HEK293 (cell line): Measurements from ENCODE around the gene ANO9.

Experiments
- CTCF ChIA-PET: fragments of 350-600 bp; formaldehyde crosslinking; extraction: SDS; loops from one replicate; lab custom pipeline; 2021; ENCODE audit warnings: antibody characterized with exemption; lab: Yijun Ruan, JAX
- POLR2A ChIA-PET: fragments of 300-600 bp; formaldehyde crosslinking; extraction: SDS; loops from one replicate; lab custom pipeline; 2020; ENCODE audit warnings: antibody characterized with exemption, inconsistent platforms; lab: Yijun Ruan, JAX
- H3K27ac ChIP-seq: fragments of 200-500 bp; sonication (Bioruptor generic); 2 replicates; pipeline ENCODE4 v1.5.1; 2014; ENCODE audit warnings: low read depth, low read length, control low read depth, inconsistent platforms; ENCODE audit errors: extremely low read depth
- H3K36me3 ChIP-seq, 2 experiments: fragments of 200-500 bp in 1 of 2; sonication (Bioruptor generic) in 1 of 2; 1 replicate in 1 of 2; 2 replicates in 1 of 2; pipeline ENCODE4 v1.5.1; 2014 to 2017; ENCODE audit warnings: inconsistent platforms in 2 of 2, low read length in 2 of 2; ENCODE audit not compliant: control insufficient read depth in 2 of 2, insufficient read depth in 1 of 2
- H3K4me1 ChIP-seq: fragments of 200-500 bp; sonication (Bioruptor generic); 2 replicates; pipeline ENCODE4 v1.5.1; 2014; ENCODE audit warnings: mild to moderate bottlenecking, low read length, inconsistent platforms; ENCODE audit not compliant: control insufficient read depth, insufficient read depth
- H3K4me3 ChIP-seq: 2 replicates; pipeline ENCODE4 v1.5.1; 2011; ENCODE audit warnings: low read depth, mild to moderate bottlenecking, control low read depth, low read length, moderate library complexity
- H3K9me3 ChIP-seq: fragments of 200-500 bp; sonication (Bioruptor generic); 2 replicates; pipeline ENCODE4 v1.5.1; 2014; ENCODE audit warnings: low read depth, low read length, inconsistent platforms; ENCODE audit not compliant: control insufficient read depth, insufficient read depth
- EGR2 ChIP-seq: fragments of 450-650 bp; formaldehyde crosslinking; IDR thresholded peaks from 2 replicates; pipeline ENCODE4 v1.5.1; 2016; ENCODE audit warnings: low read depth, missing biosample characterization, missing genetic modification characterization
- MZF1 ChIP-seq: fragments of 450-650 bp; formaldehyde crosslinking; IDR thresholded peaks from 2 replicates; pipeline ENCODE4 v1.5.1; 2017; ENCODE audit warnings: missing biosample characterization, missing genetic modification characterization, borderline replicate concordance
- REPIN1 ChIP-seq: fragments of 450-650 bp; formaldehyde crosslinking; IDR thresholded peaks from 2 replicates; pipeline ENCODE4 v1.5.1; 2017; ENCODE audit warnings: missing biosample characterization, missing genetic modification characterization, low read depth
- TCF7L2 ChIP-seq: IDR thresholded peaks from 2 replicates; pipeline ENCODE4 v1.6.1; 2011; ENCODE audit warnings: low read depth, mild to moderate bottlenecking, inconsistent platforms, low read length, moderate library complexity, borderline replicate concordance
- ZEB2 ChIP-seq: fragments of 450-650 bp; formaldehyde crosslinking; IDR thresholded peaks from 2 replicates; pipeline ENCODE4 v1.5.1; 2016; ENCODE audit warnings: missing biosample characterization, missing genetic modification characterization
- ZFHX2 ChIP-seq: fragments of 450-650 bp; formaldehyde crosslinking; conservative IDR thresholded peaks from 2 replicates; pipeline ENCODE4 v1.5.1; 2016; ENCODE audit warnings: missing biosample characterization, missing genetic modification characterization
- ZIC2 ChIP-seq: fragments of 450-650 bp; formaldehyde crosslinking; IDR thresholded peaks from 2 replicates; pipeline ENCODE4 v1.5.1; 2016; ENCODE audit warnings: missing biosample characterization, missing genetic modification characterization
- ZNF138 ChIP-seq: fragments of 450-650 bp; formaldehyde crosslinking; IDR thresholded peaks from 2 replicates; pipeline ENCODE4 v1.5.1; 2016; ENCODE audit warnings: missing biosample characterization, missing genetic modification characterization, borderline replicate concordance
- ZNF211 ChIP-seq: fragments of 450-650 bp; formaldehyde crosslinking; IDR thresholded peaks from 2 replicates; pipeline ENCODE4 v1.5.1; 2016; ENCODE audit warnings: low read depth, missing biosample characterization, missing genetic modification characterization
- ZNF239 ChIP-seq: fragments of 450-650 bp; formaldehyde crosslinking; IDR thresholded peaks from 2 replicates; pipeline ENCODE4 v1.5.1; 2016; ENCODE audit warnings: missing biosample characterization, missing genetic modification characterization
- ZNF335 ChIP-seq: fragments of 450-650 bp; formaldehyde crosslinking; conservative IDR thresholded peaks from 2 replicates; pipeline ENCODE4 v1.5.1; 2016; ENCODE audit warnings: missing biosample characterization, missing genetic modification characterization
- ZNF391 ChIP-seq: fragments of 450-650 bp; formaldehyde crosslinking; IDR thresholded peaks from 2 replicates; pipeline ENCODE4 v1.5.1; 2016; ENCODE audit warnings: low read depth, missing biosample characterization, missing genetic modification characterization, borderline replicate concordance
- ZNF530 ChIP-seq: fragments of 450-650 bp; formaldehyde crosslinking; IDR thresholded peaks from 2 replicates; pipeline ENCODE4 v1.5.1; 2016; ENCODE audit warnings: low read depth, missing biosample characterization, missing genetic modification characterization
- ZNF585B ChIP-seq: fragments of 450-650 bp; formaldehyde crosslinking; IDR thresholded peaks from 2 replicates; pipeline ENCODE4 v1.5.1; 2016; ENCODE audit warnings: missing biosample characterization, missing genetic modification characterization
- ZNF654 ChIP-seq: fragments of 450-650 bp; formaldehyde crosslinking; IDR thresholded peaks from 2 replicates; pipeline ENCODE4 v1.5.1; 2016; ENCODE audit warnings: low read depth, missing biosample characterization, missing genetic modification characterization
- ZNF76 ChIP-seq: fragments of 450-650 bp; formaldehyde crosslinking; IDR thresholded peaks from 2 replicates; pipeline ENCODE4; 2016; ENCODE audit warnings: low read depth, missing biosample characterization, missing genetic modification characterization, borderline replicate concordance
- ZNF785 ChIP-seq: fragments of 450-650 bp; formaldehyde crosslinking; IDR thresholded peaks from 2 replicates; pipeline ENCODE4 v1.5.1; 2016; ENCODE audit warnings: missing biosample characterization, missing genetic modification characterization
- TF ChIP-seq, protein P1 (sequence below): fragments of 450-650 bp; formaldehyde crosslinking; IDR thresholded peaks from 2 replicates; pipeline ENCODE4 v1.5.1; 2016; ENCODE audit warnings: missing biosample characterization, missing genetic modification characterization
- TF ChIP-seq, protein P2 (sequence below): fragments of 450-650 bp; formaldehyde crosslinking; IDR thresholded peaks from 2 replicates; pipeline ENCODE4 v1.5.1; 2017; ENCODE audit warnings: missing biosample characterization, missing genetic modification characterization
- TF ChIP-seq, protein P3 (sequence below): fragments of 450-650 bp; formaldehyde crosslinking; IDR thresholded peaks from 2 replicates; pipeline ENCODE4 v1.5.1; 2016; ENCODE audit warnings: missing biosample characterization, missing genetic modification characterization
- TF ChIP-seq, protein P4 (sequence below): fragments of 450-650 bp; formaldehyde crosslinking; IDR thresholded peaks from 2 replicates; pipeline ENCODE4 v1.5.1; 2016; ENCODE audit warnings: missing biosample characterization, missing genetic modification characterization, borderline replicate concordance

Gene ANO9

DNA sequence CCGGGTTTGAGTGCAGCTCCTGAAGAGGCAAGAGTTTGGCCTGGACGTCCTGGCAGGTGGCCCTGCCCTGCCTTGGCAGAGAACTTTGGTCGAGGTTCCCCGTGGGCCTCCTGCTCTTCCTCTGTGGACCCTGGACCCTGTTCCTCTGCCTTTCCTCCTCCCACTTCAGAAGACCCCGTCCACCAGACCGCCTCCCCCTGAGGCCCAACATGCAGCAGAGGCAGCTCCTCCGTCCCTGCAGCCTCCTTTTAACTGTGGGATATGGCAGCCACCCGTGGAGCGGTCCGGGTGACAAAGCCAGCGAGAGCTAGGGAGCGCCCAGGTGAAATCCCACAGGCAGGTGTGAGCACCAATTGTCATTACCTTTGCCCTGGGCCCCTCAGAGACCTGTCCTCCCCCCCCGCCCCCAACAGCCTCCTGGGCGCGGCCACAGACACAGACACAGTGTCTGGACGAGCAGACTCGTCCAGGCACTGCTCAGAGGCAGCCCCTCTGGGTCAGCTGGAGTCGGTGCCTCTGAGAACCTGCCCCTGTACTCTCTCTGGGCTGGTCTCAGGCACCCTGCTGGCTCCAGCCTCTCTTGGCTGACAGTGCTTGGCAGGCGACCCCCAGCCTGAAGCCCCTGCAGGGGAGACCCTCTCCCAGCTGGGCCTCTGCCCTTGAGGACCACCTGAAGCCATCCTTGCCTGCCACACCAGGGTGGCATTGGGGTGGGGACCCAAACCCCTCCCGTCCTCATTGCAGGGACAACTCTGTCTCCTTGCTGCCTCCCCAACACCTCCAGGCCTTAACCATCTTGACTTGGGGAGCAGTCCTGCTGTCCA, 4.2 kb upstream of the ANO9 start:
- TF ChIP-seq ZIC2 (tag by site-specific recombination), result peak; percentile 45; the same call in 1 of the 2 replicates
- TF ChIP-seq ZNF76, result no peak
- TF ChIP-seq, protein P1, sequence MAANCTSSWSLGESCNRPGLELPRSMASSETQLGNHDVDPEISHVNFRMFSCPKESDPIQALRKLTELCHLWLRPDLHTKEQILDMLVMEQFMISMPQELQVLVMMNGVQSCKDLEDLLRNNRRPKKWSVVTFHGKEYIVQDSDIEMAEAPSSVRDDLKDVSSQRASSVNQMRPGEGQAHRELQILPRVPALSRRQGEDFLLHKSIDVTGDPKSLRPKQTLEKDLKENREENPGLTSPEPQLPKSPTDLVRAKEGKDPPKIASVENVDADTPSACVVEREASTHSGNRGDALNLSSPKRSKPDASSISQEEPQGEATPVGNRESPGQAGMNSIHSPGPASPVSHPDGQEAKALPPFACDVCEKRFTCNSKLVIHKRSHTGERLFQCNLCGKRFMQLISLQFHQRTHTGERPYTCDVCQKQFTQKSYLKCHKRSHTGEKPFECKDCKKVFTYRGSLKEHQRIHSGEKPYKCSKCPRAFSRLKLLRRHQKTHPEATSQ (tag by site-specific recombination), result no peak
- TF ChIP-seq TCF7L2, result no peak
- TF ChIP-seq, protein P2, sequence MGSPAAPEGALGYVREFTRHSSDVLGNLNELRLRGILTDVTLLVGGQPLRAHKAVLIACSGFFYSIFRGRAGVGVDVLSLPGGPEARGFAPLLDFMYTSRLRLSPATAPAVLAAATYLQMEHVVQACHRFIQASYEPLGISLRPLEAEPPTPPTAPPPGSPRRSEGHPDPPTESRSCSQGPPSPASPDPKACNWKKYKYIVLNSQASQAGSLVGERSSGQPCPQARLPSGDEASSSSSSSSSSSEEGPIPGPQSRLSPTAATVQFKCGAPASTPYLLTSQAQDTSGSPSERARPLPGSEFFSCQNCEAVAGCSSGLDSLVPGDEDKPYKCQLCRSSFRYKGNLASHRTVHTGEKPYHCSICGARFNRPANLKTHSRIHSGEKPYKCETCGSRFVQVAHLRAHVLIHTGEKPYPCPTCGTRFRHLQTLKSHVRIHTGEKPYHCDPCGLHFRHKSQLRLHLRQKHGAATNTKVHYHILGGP, result no peak
- TF ChIP-seq ZNF335 (tag by site-specific recombination), result 0 out of 2 replicates have a peak, but pooled peaks have one; percentile 12
- no peak for TF ChIP-seq ZNF785
- Histone ChIP-seq H3K4me1 (no peaks in the 10 kb centered on the region), H3K27ac (no peak overlapping the region), H3K9me3 (no peaks in the 10 kb centered on the region), H3K36me3 (no peaks in the 10 kb centered on the region), H3K4me3 (no peak overlapping the region)
- POLR2A ChIA-PET, result no interaction called here
- CTCF ChIA-PET, result interaction anchor here (0.5 to 0.9 kb wide), 3 partner anchors 58 to 196 kb away, joined by 3 read pairs; no protein-coding TSS in a partner anchor

DNA sequence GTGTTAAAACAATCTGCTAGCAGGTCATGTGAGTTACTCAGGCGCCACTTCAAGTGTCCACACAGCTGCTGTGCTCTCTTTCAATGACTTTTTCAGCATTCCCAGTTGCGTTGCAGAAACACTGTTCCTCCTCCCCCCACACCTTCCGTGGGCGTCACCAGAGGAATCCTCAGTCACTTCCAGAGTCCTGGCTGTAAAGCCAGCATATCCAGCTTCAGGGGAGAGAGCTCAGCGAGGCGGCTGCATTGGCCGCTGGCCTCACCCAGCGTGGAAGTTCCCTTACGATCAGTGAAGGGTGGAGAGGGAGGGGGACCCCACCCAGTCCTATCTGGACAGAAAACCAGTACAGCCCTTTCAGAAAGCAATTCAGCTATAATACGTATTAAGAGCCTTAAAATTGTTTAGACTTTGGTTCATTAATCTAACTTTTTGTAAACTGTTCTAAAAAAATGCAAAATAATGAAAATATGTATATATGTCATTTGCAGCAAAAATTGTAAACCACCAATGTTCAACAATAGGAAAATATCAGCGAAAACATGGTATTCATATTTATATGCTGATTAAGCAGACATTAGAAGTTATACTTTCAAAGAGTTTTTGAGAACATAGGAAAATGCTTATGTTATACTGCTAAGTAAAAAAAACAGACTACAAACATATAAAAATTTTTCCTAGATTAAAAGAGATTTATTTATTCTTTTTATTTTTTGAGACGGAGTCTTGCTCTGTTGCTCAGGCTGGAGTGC, 2.8 kb upstream of the ANO9 start:
- no peaks in the 10 kb centered on the region for H3K36me3 ChIP-seq
- CTCF ChIA-PET, result interaction anchor here (0.9 to 1.6 kb wide), 3 partner anchors 29 to 194 kb away, joined by 3 to 15 read pairs (median 4); partner anchors contain the start of gene SIGIRR
- no peak overlapping the region for H3K4me3 ChIP-seq
- no peaks in the 10 kb centered on the region for H3K9me3 ChIP-seq
- H3K27ac ChIP-seq, result no peak overlapping the region
- POLR2A ChIA-PET, result no interaction called here
- no peaks in the 10 kb centered on the region for H3K4me1 ChIP-seq
- TF ChIP-seq EGR2 (tag by site-specific recombination), result peak; percentile 54; the same call in 1 of the 2 replicates
- no peak for TF ChIP-seq REPIN1 (tag by site-specific recombination)
- TF ChIP-seq ZNF391, result no peak
- peak; percentile 43; the same call in 1 of the 2 replicates for TF ChIP-seq MZF1 (tag by site-specific recombination)
- TF ChIP-seq ZNF239 (tag by site-specific recombination), result no peak
- TF ChIP-seq ZNF138 (tag by site-specific recombination), result no peak
- no peak for TF ChIP-seq ZNF654 (tag by site-specific recombination)
- TF ChIP-seq ZNF585B (tag by site-specific recombination), result no peak
- TF ChIP-seq ZNF530 (tag by site-specific recombination), result no peak
- TF ChIP-seq ZFHX2, result peak; percentile 76
- TF ChIP-seq, protein P3, sequence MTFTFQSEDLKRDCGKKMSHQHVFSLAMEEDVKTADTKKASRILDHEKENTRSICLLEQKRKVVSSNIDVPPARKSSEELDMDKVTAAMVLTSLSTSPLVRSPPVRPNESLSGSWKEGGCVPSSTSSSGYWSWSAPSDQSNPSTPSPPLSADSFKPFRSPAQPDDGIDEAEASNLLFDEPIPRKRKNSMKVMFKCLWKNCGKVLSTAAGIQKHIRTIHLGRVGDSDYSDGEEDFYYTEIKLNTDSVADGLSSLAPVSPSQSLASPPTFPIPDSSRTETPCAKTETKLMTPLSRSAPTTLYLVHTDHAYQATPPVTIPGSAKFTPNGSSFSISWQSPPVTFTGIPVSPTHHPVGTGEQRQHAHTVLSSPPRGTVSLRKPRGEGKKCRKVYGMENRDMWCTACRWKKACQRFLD (tag by site-specific recombination), result no peak
- no peak for TF ChIP-seq ZEB2
- no peak for TF ChIP-seq ZNF211 (tag by site-specific recombination)
- TF ChIP-seq, protein P4, sequence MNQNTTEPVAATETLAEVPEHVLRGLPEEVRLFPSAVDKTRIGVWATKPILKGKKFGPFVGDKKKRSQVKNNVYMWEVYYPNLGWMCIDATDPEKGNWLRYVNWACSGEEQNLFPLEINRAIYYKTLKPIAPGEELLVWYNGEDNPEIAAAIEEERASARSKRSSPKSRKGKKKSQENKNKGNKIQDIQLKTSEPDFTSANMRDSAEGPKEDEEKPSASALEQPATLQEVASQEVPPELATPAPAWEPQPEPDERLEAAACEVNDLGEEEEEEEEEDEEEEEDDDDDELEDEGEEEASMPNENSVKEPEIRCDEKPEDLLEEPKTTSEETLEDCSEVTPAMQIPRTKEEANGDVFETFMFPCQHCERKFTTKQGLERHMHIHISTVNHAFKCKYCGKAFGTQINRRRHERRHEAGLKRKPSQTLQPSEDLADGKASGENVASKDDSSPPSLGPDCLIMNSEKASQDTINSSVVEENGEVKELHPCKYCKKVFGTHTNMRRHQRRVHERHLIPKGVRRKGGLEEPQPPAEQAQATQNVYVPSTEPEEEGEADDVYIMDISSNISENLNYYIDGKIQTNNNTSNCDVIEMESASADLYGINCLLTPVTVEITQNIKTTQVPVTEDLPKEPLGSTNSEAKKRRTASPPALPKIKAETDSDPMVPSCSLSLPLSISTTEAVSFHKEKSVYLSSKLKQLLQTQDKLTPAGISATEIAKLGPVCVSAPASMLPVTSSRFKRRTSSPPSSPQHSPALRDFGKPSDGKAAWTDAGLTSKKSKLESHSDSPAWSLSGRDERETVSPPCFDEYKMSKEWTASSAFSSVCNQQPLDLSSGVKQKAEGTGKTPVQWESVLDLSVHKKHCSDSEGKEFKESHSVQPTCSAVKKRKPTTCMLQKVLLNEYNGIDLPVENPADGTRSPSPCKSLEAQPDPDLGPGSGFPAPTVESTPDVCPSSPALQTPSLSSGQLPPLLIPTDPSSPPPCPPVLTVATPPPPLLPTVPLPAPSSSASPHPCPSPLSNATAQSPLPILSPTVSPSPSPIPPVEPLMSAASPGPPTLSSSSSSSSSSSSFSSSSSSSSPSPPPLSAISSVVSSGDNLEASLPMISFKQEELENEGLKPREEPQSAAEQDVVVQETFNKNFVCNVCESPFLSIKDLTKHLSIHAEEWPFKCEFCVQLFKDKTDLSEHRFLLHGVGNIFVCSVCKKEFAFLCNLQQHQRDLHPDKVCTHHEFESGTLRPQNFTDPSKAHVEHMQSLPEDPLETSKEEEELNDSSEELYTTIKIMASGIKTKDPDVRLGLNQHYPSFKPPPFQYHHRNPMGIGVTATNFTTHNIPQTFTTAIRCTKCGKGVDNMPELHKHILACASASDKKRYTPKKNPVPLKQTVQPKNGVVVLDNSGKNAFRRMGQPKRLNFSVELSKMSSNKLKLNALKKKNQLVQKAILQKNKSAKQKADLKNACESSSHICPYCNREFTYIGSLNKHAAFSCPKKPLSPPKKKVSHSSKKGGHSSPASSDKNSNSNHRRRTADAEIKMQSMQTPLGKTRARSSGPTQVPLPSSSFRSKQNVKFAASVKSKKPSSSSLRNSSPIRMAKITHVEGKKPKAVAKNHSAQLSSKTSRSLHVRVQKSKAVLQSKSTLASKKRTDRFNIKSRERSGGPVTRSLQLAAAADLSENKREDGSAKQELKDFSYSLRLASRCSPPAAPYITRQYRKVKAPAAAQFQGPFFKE, result no peak
